Activated CD4-positive, alpha-beta T cell treated with anti-CD3 and anti-CD28 coated beads, Interleukin-2, amount 50 U/mL, for 1 hour (primary cell): ENCODE measurements around the gene SUN3.
"Not testable (repeated sequence)": the region's sequence is repeated elsewhere in the genome, so short reads cannot be mapped to it uniquely, and the experiment has no call there.

Experiments used
- DNase-seq: peaks from one replicate; pipeline ENCODE4 v3.0.0-alpha.2; 2020

The SUN3 gene

GRCh38 chr7:47943676-47944474, 85.0 kb downstream of the SUN3 start:
- DNase-seq: no peak

GRCh38 chr7:47942651-47943050, 86.3 kb downstream of the SUN3 start:
- not testable (repeated sequence) for DNase-seq

GRCh38 chr7:47942132-47942531, 86.8 kb downstream of the SUN3 start:
- DNase-seq: no peak

GRCh38 chr7:47941136-47941844, 87.6 kb downstream of the SUN3 start:
- no peak for DNase-seq

- no peak for DNase-seq
Measured at GRCh38 chr7:47940088-47941013, 88.6 kb downstream of the SUN3 start.

GRCh38 chr7:47939425-47940036, 89.4 kb downstream of the SUN3 start:
- DNase-seq: no peak

GRCh38 chr7:47938574-47939165, 90.2 kb downstream of the SUN3 start:
- DNase-seq: no peak

GRCh38 chr7:47937711-47938573, 91.0 kb downstream of the SUN3 start:
- DNase-seq: no peak
